HEK293 (cell line): Measurements from ENCODE around the gene ZNF19.

Experiments used
- CTCF ChIA-PET: fragments of 350-600 bp; formaldehyde crosslinking; extraction: SDS; loops from one replicate; lab custom pipeline; 2021; ENCODE audit warnings: antibody characterized with exemption; lab: Yijun Ruan, JAX
- POLR2A ChIA-PET: fragments of 300-600 bp; formaldehyde crosslinking; extraction: SDS; loops from one replicate; lab custom pipeline; 2020; ENCODE audit warnings: antibody characterized with exemption, inconsistent platforms; lab: Yijun Ruan, JAX
- H3K27ac ChIP-seq: fragments of 200-500 bp; sonication (Bioruptor generic); 2 replicates; pipeline ENCODE4 v1.5.1; 2014; ENCODE audit warnings: low read depth, low read length, control low read depth, inconsistent platforms; ENCODE audit errors: extremely low read depth
- H3K36me3 ChIP-seq, 2 experiments: fragments of 200-500 bp in 1 of 2; sonication (Bioruptor generic) in 1 of 2; 1 replicate in 1 of 2; 2 replicates in 1 of 2; pipeline ENCODE4 v1.5.1; 2014 to 2017; ENCODE audit warnings: inconsistent platforms in 2 of 2, low read length in 2 of 2; ENCODE audit not compliant: control insufficient read depth in 2 of 2, insufficient read depth in 1 of 2
- H3K4me1 ChIP-seq: fragments of 200-500 bp; sonication (Bioruptor generic); 2 replicates; pipeline ENCODE4 v1.5.1; 2014; ENCODE audit warnings: mild to moderate bottlenecking, low read length, inconsistent platforms; ENCODE audit not compliant: control insufficient read depth, insufficient read depth
- H3K4me3 ChIP-seq: 2 replicates; pipeline ENCODE4 v1.5.1; 2011; ENCODE audit warnings: low read depth, mild to moderate bottlenecking, control low read depth, low read length, moderate library complexity
- H3K9me3 ChIP-seq: fragments of 200-500 bp; sonication (Bioruptor generic); 2 replicates; pipeline ENCODE4 v1.5.1; 2014; ENCODE audit warnings: low read depth, low read length, inconsistent platforms; ENCODE audit not compliant: control insufficient read depth, insufficient read depth
- KLF16 ChIP-seq: fragments of 450-650 bp; formaldehyde crosslinking; IDR thresholded peaks from 2 replicates; pipeline ENCODE4 v1.5.1; 2017; ENCODE audit warnings: missing biosample characterization, missing genetic modification characterization
- OVOL3 ChIP-seq: fragments of 450-650 bp; formaldehyde crosslinking; IDR thresholded peaks from 2 replicates; pipeline ENCODE4 v1.5.1; 2016; ENCODE audit warnings: missing biosample characterization, missing genetic modification characterization
- ZBTB49 ChIP-seq: fragments of 450-650 bp; formaldehyde crosslinking; IDR thresholded peaks from 2 replicates; pipeline ENCODE4 v1.5.1; 2016; ENCODE audit warnings: missing biosample characterization, missing genetic modification characterization, low read depth
- ZNF148 ChIP-seq: fragments of 450-650 bp; formaldehyde crosslinking; IDR thresholded peaks from 2 replicates; pipeline ENCODE4 v1.5.0; 2017; ENCODE audit warnings: missing biosample characterization, missing genetic modification characterization, borderline replicate concordance
- ZNF157 ChIP-seq: fragments of 450-650 bp; formaldehyde crosslinking; IDR thresholded peaks from 2 replicates; pipeline ENCODE4 v1.5.1; 2016; ENCODE audit warnings: missing biosample characterization, missing genetic modification characterization
- ZNF18 ChIP-seq: fragments of 450-650 bp; formaldehyde crosslinking; IDR thresholded peaks from 2 replicates; pipeline ENCODE4 v1.5.1; 2016; ENCODE audit warnings: missing biosample characterization, missing genetic modification characterization
- ZNF48 ChIP-seq: fragments of 450-650 bp; formaldehyde crosslinking; IDR thresholded peaks from 2 replicates; pipeline ENCODE4 v1.5.1; 2016; ENCODE audit warnings: missing biosample characterization, missing genetic modification characterization
- ZNF560 ChIP-seq: fragments of 450-650 bp; formaldehyde crosslinking; IDR thresholded peaks from 2 replicates; pipeline ENCODE4 v1.5.1; 2017; ENCODE audit warnings: missing biosample characterization, missing genetic modification characterization, borderline replicate concordance
- ZNF596 ChIP-seq: fragments of 450-650 bp; IDR thresholded peaks from 2 replicates; pipeline ENCODE4 v1.5.0; 2018; ENCODE audit warnings: missing biosample characterization, mild to moderate bottlenecking, missing genetic modification characterization, moderate library complexity
- ZNF621 ChIP-seq: fragments of 450-650 bp; formaldehyde crosslinking; IDR thresholded peaks from 2 replicates; pipeline ENCODE4 v1.5.1; 2017; ENCODE audit warnings: missing biosample characterization, missing genetic modification characterization
- ZNF624 ChIP-seq: fragments of 450-650 bp; formaldehyde crosslinking; IDR thresholded peaks from 2 replicates; pipeline ENCODE4 v1.5.1; 2017; ENCODE audit warnings: missing biosample characterization, missing genetic modification characterization

ZNF19 gene

DNA sequence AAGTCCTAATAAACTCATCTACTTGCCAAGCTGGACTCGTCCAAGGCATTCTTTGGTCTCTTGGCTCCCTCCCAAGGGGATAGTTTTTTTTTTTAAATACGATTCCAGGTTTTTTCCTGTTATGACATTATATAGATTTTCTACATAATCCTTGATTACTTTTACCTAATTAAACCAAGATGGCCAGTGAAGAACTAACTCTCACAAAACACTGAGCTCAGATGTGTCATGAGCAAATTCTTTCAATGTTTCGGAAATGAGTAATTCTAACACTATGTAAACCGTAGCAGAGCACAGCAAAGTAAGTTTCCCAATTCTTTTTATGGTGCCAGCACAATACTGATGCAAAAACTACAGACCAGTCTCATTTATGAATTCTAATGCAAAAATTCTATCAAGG lies 28.9 kb downstream of the ZNF19 start:
- ChIA-PET CTCF (interaction anchor here (0.6 kb wide), 1 partner anchor 31 kb away, joined by 3 read pairs; no protein-coding TSS in a partner anchor), POLR2A (no interaction called here)
- Histone ChIP-seq H3K4me3 (no peak overlapping the region), H3K36me3 (peaks cover 0 to 15% of the 10 kb centered on the region in 2 experiments; a peak in 2 of 3 replicates), H3K9me3 (no peaks in the 10 kb centered on the region), H3K27ac (no peak overlapping the region), H3K4me1 (peaks cover 7% of the 10 kb centered on the region; the same call in 1 of the 2 replicates)
- no peak for TF ChIP-seq ZNF621
- TF ChIP-seq KLF16 (tag by site-specific recombination): no peak
- TF ChIP-seq ZBTB49 (tag by site-specific recombination): no peak

- Histone ChIP-seq H3K4me1 (peaks cover 7% of the 10 kb centered on the region; the same call in 1 of the 2 replicates), H3K27ac (no peak overlapping the region), H3K36me3 (peaks cover 0 to 22% of the 10 kb centered on the region in 2 experiments; a peak in 2 of 3 replicates), H3K4me3 (no peak overlapping the region), H3K9me3 (no peaks in the 10 kb centered on the region)
- ChIA-PET POLR2A (no interaction called here), CTCF (interaction anchor here (0.9 to 1.2 kb wide), 2 partner anchors 15 to 19 kb away, joined by 3 read pairs; no protein-coding TSS in a partner anchor)
- TF ChIP-seq ZNF560 (tag by site-specific recombination): no peak
- no peak for TF ChIP-seq ZNF624 (tag by site-specific recombination)
Measured at GRCh38 chr16:71459510-71459909, 29.6 kb downstream of the ZNF19 start.

DNA sequence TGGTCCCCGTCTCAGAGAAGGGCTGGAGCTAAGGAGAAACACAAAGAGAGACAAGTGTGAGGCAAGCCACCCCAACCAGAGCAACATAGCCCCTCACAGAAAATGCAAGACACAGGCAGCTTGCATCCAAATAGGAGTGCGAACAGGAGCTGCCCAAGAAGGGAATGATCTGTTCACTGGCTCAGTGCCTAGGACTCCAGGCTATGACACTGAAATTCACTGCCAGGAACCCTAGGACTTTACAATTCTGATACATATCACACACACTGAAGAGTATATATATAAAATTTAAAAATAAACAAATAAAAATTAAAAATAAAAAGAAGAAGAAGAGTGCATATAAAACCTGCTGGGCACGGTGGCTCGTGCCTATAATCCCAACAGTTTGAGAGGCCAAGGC lies 32.3 kb downstream of the ZNF19 start:
- CTCF ChIA-PET: no interaction called here
- Histone ChIP-seq H3K36me3 (peaks cover 0 to 46% of the 10 kb centered on the region in 2 experiments; a peak in 2 of 3 replicates), H3K27ac (no peak overlapping the region), H3K4me3 (no peak overlapping the region), H3K9me3 (no peaks in the 10 kb centered on the region), H3K4me1 (peaks cover 7% of the 10 kb centered on the region; the same call in 1 of the 2 replicates)
- POLR2A ChIA-PET: no interaction called here
- TF ChIP-seq ZNF148 (tag by site-specific recombination) (no peak), OVOL3 (no peak)

GRCh38 chr16:71453036-71453435 lies 36.1 kb downstream of the ZNF19 start:
- Histone ChIP-seq H3K4me3 (no peak overlapping the region), H3K36me3 (peaks cover 3 to 80% of the 10 kb centered on the region in 2 experiments; a peak in 2 of 3 replicates), H3K4me1 (no peaks in the 10 kb centered on the region), H3K27ac (no peak overlapping the region), H3K9me3 (no peaks in the 10 kb centered on the region)
- TF ChIP-seq ZNF596 (tag by site-specific recombination) (no peak), ZNF48 (tag by site-specific recombination) (no peak), ZNF157 (no peak), ZNF18 (tag by site-specific recombination) (no peak)
- POLR2A ChIA-PET: no interaction called here
- CTCF ChIA-PET: no interaction called here
